Neural cell (in vitro differentiated cells): ENCODE results near the gene DCPS. TPM values are rescaled to one million over a fixed set of nuclear protein-coding genes. Genes with fewer than 3 reads are reported as not detected.

Experiments
- H2AFZ ChIP-seq: fragments of 200-600, 300-800 bp; sonication (generic), shearing (Covaris generic); 2 replicates; pipeline ENCODE4 v1.6.0; 2014; ENCODE audit warnings: low read depth, mild to moderate bottlenecking, antibody characterized with exemption, low read length, moderate library complexity
- H3F3A ChIP-seq: fragments of 200-600 bp; shearing (Covaris generic); 2 replicates; pipeline ENCODE4 v1.6.1; 2016; ENCODE audit warnings: mild to moderate bottlenecking, moderate library complexity, mixed read lengths, antibody characterized with exemption, low read length; ENCODE audit not compliant: insufficient read depth, poor library complexity, severe bottlenecking
- H3K27ac ChIP-seq: fragments of 200-600, 300-800 bp; sonication (generic), shearing (Covaris generic); 2 replicates; pipeline ENCODE4 v1.5.1; 2014; ENCODE audit warnings: mild to moderate bottlenecking, low read length, moderate library complexity
- H3K27me3 ChIP-seq: fragments of 300-800, 200-600 bp; sonication (generic), shearing (Covaris generic); 2 replicates; pipeline ENCODE4 v1.6.0; 2014; ENCODE audit warnings: mild to moderate bottlenecking, low read depth, low read length, moderate library complexity; ENCODE audit not compliant: insufficient read depth
- H3K36me3 ChIP-seq: fragments of 300-800, 200-600 bp; sonication (generic), shearing (Covaris generic); 2 replicates; pipeline ENCODE4 v1.5.1; 2014; ENCODE audit warnings: mild to moderate bottlenecking, antibody characterized with exemption, low read length, moderate library complexity; ENCODE audit not compliant: insufficient read depth
- H3K4me2 ChIP-seq: fragments of 300-800, 200-600 bp; sonication (generic), shearing (Covaris generic); 2 replicates; pipeline ENCODE4 v1.6.0; 2014; ENCODE audit warnings: mild to moderate bottlenecking, low read length
- H3K4me3 ChIP-seq: fragments of 300-800, 200-600 bp; sonication (generic), shearing (Covaris generic); 2 replicates; pipeline ENCODE4 v1.5.1; 2014; ENCODE audit warnings: mild to moderate bottlenecking, low read length, moderate library complexity
- H3K79me2 ChIP-seq: fragments of 200-600 bp; shearing (Covaris generic); replicated peaks from 2 replicates; pipeline ENCODE4 v1.6.0; 2014; ENCODE audit warnings: mild to moderate bottlenecking, low read length, moderate library complexity; ENCODE audit not compliant: insufficient read depth
- H3K9ac ChIP-seq: fragments of 300-800, 200-600 bp; sonication (generic), shearing (Covaris generic); 2 replicates; pipeline ENCODE4 v1.6.1; 2016; ENCODE audit warnings: mild to moderate bottlenecking, low read length, mixed read lengths
- H3K9me2 ChIP-seq: fragments of 200-600 bp; shearing (Covaris generic); 2 replicates; pipeline ENCODE4 v1.6.1; 2016; ENCODE audit warnings: mild to moderate bottlenecking, low read length, mixed read lengths; ENCODE audit not compliant: insufficient read depth
- H3K9me3 ChIP-seq: fragments of 200-600, 300-800 bp; sonication (generic), shearing (Covaris generic); 2 replicates; pipeline ENCODE4 v1.6.1; 2016; ENCODE audit warnings: mild to moderate bottlenecking, mixed run types, low read length, moderate library complexity, mixed read lengths
- H4K20me1 ChIP-seq: fragments of 200-600 bp; shearing (Covaris generic); 2 replicates; pipeline ENCODE4 v1.6.1; 2016; ENCODE audit warnings: mild to moderate bottlenecking, mixed run types; ENCODE audit not compliant: insufficient read depth
- EP300 ChIP-seq: fragments of 450-650 bp; conservative IDR thresholded peaks from 2 replicates; pipeline ENCODE4 v1.6.1; 2014; ENCODE audit warnings: antibody characterized with exemption, mild to moderate bottlenecking, moderate library complexity; ENCODE audit not compliant: poor library complexity, severe bottlenecking
- EZH2 ChIP-seq: fragments of 200-600, 300-800 bp; shearing (Covaris generic), sonication (generic); IDR thresholded peaks from 2 replicates; pipeline ENCODE4 v1.6.1; 2014; ENCODE audit warnings: antibody characterized with exemption, low read length, borderline replicate concordance, mild to moderate bottlenecking; ENCODE audit not compliant: insufficient read depth, poor library complexity, severe bottlenecking
- MXI1 ChIP-seq: fragments of 450-650 bp; conservative IDR thresholded peaks from 2 replicates; pipeline ENCODE4 v1.6.1; 2014; ENCODE audit warnings: antibody characterized with exemption, mild to moderate bottlenecking; ENCODE audit not compliant: poor library complexity, severe bottlenecking
- POLR2AphosphoS5 ChIP-seq: IDR thresholded peaks from 2 replicates; pipeline ENCODE4 v1.6.1; 2012
- RAD21 ChIP-seq: fragments of 450-650 bp; conservative IDR thresholded peaks from 2 replicates; pipeline ENCODE4 v1.6.1; 2014; ENCODE audit warnings: antibody characterized with exemption, mild to moderate bottlenecking, moderate library complexity
- REST ChIP-seq: IDR thresholded peaks from 2 replicates; pipeline ENCODE4 v1.6.1; 2012; ENCODE audit warnings: borderline replicate concordance
- SMC3 ChIP-seq: fragments of 450-650 bp; conservative IDR thresholded peaks from 2 replicates; pipeline ENCODE4 v1.6.1; 2014; ENCODE audit warnings: antibody characterized with exemption, mild to moderate bottlenecking, moderate library complexity; ENCODE audit not compliant: poor library complexity
- TAF1 ChIP-seq: IDR thresholded peaks from 2 replicates; pipeline ENCODE4 v1.6.1; 2012; ENCODE audit warnings: low read depth
- polyA plus RNA-seq: library from polyadenylated mRNA; depleted of rRNA; stranded (reverse); fragments of >200 nt; gene quantifications from 2 replicates; pipeline ENCODE4 v1.2.3, GENCODE V29; 2014
- TF ChIP-seq, protein P1 (sequence below): fragments of 450-650 bp; IDR thresholded peaks from 2 replicates; pipeline ENCODE4 v1.5.1; 2014; ENCODE audit warnings: antibody characterized with exemption, mild to moderate bottlenecking, moderate library complexity; ENCODE audit not compliant: poor library complexity, severe bottlenecking

DCPS gene
- polyA plus RNA-seq, 1 donor from 2014 or later = 6.4 TPM

GRCh38 chr11:126348806-126349582, 45.1 kb downstream of the DCPS start:
- H3K9me2 ChIP-seq = no peaks in the 10 kb centered on the region
- no peak for TF ChIP-seq POLR2AphosphoS5
- TF ChIP-seq REST = no peak
- no peak for TF ChIP-seq SMC3
- TF ChIP-seq, protein P1, sequence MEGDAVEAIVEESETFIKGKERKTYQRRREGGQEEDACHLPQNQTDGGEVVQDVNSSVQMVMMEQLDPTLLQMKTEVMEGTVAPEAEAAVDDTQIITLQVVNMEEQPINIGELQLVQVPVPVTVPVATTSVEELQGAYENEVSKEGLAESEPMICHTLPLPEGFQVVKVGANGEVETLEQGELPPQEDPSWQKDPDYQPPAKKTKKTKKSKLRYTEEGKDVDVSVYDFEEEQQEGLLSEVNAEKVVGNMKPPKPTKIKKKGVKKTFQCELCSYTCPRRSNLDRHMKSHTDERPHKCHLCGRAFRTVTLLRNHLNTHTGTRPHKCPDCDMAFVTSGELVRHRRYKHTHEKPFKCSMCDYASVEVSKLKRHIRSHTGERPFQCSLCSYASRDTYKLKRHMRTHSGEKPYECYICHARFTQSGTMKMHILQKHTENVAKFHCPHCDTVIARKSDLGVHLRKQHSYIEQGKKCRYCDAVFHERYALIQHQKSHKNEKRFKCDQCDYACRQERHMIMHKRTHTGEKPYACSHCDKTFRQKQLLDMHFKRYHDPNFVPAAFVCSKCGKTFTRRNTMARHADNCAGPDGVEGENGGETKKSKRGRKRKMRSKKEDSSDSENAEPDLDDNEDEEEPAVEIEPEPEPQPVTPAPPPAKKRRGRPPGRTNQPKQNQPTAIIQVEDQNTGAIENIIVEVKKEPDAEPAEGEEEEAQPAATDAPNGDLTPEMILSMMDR = no peak
- TF ChIP-seq EZH2 = no peak
- TF ChIP-seq RAD21 = no peak
- TF ChIP-seq EP300 = no peak
- TF ChIP-seq MXI1 = no peak
- no peak for TF ChIP-seq TAF1
- no peak overlapping the region for H2AFZ ChIP-seq
- no peaks in the 10 kb centered on the region for H4K20me1 ChIP-seq
- no peaks in the 10 kb centered on the region for H3K9me3 ChIP-seq
- no peaks in the 10 kb centered on the region for H3K27me3 ChIP-seq
- no peak overlapping the region for H3K4me3 ChIP-seq
- H3F3A ChIP-seq = no peaks in the 10 kb centered on the region
- H3K79me2 ChIP-seq = no peaks in the 10 kb centered on the region
- H3K27ac ChIP-seq = no peak overlapping the region
- no peaks in the 10 kb centered on the region for H3K36me3 ChIP-seq
- H3K4me2 ChIP-seq = no peak overlapping the region
- H3K9ac ChIP-seq = no peak overlapping the region

DNA sequence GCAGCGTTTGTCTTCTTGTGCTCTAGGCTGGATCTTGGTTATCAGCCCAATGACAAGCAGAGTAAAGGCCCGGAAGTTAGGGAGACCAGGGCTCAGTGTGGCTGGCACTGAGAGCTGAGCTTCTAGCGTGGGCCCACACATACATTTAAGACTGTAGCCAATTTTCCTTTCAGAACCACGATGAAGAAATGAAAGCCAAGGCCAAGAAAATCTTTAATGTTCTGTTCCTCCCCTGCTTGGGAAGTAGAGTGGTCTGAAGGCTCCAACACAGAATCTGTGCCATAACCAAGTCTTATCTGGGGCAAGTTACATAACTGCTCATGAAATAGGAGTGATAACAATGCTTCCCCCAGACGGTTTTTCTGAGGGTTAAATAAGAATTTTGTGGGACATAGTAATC, 47.0 kb downstream of the DCPS start:
- Histone ChIP-seq H3K79me2 (peaks cover 10% of the 10 kb centered on the region), H3K27ac (no peak overlapping the region)

More for the DNA sequence above, 47.0 kb downstream of the DCPS start:
- Histone ChIP-seq H3K36me3 (no peaks in the 10 kb centered on the region), H3K27me3 (no peaks in the 10 kb centered on the region), H3F3A (no peaks in the 10 kb centered on the region), H2AFZ (no peak overlapping the region), H3K9me3 (no peaks in the 10 kb centered on the region), H3K9me2 (no peaks in the 10 kb centered on the region), H3K4me2 (no peak overlapping the region), H3K4me3 (no peak overlapping the region), H4K20me1 (no peaks in the 10 kb centered on the region), H3K9ac (no peak overlapping the region)
- TF ChIP-seq SMC3 (no peak), POLR2AphosphoS5 (no peak), RAD21 (no peak), MXI1 (no peak), EZH2 (no peak), EP300 (no peak), REST (no peak), TAF1 (no peak)
- TF ChIP-seq, protein P1 = no peak
